ENCODE results near the gene RPL38. TPM values are rescaled to one million over a fixed set of nuclear protein-coding genes. Genes with fewer than 3 reads are reported as not detected.
"Not testable (repeated sequence)": the region's sequence is repeated elsewhere in the genome, so short reads cannot be mapped to it uniquely, and the experiment has no call there.

Gene RPL38
- total RNA-seq, 1 donor, result 649 TPM

GRCh38 chr17:74182041-74182723 is 21.3 kb upstream of the RPL38 start:
- TF ChIP-seq CTCF (IDR thresholded peaks at IDR 0.05; ENCODE audit: insufficient read depth, low read depth, low read length), result no peak
- DNase-seq (ENCODE audit: low read depth), result no peak
- no peak overlapping the region for H3K4me3 ChIP-seq (ENCODE audit: low read depth, low read length)

- DNase-seq (ENCODE audit: low read depth), result no peak
- TF ChIP-seq CTCF (IDR thresholded peaks at IDR 0.05; ENCODE audit: insufficient read depth, low read depth, low read length), result no peak
- no peak overlapping the region for H3K4me3 ChIP-seq (ENCODE audit: low read depth, low read length)
Observed at GRCh38 chr17:74183411-74183810, 20.1 kb upstream of the RPL38 start.

GRCh38 chr17:74185571-74186185 is 17.8 kb upstream of the RPL38 start:
- H3K4me3 ChIP-seq (ENCODE audit: low read depth, low read length), result no peak overlapping the region
- no peak for DNase-seq (ENCODE audit: low read depth)
- no peak for TF ChIP-seq CTCF (IDR thresholded peaks at IDR 0.05; ENCODE audit: insufficient read depth, low read depth, low read length)

DNA sequence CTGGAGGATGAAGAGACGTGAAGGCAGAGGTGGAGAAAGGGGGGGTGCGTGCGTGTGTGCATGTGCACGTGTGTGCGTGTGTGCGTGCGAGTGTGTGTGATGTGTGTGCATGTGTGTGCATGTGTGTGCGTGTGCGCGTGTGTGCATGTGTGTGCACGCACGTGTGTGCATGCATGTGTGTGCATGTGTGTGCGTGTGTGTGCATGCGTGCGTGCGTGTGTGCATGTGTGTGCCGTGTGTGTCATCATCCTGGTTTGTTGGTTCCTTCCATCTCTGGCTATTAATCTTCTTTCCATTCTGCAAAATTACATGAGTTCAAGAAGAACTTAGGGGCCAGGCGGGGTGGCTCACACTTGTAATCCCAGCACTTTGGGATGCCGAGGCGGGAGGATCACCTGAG is 17.0 kb upstream of the RPL38 start:
- TF ChIP-seq CTCF (IDR thresholded peaks at IDR 0.05; ENCODE audit: insufficient read depth, low read depth, low read length), result no peak
- DNase-seq (ENCODE audit: low read depth), result no peak
- no peak overlapping the region for H3K4me3 ChIP-seq (ENCODE audit: low read depth, low read length)

DNA sequence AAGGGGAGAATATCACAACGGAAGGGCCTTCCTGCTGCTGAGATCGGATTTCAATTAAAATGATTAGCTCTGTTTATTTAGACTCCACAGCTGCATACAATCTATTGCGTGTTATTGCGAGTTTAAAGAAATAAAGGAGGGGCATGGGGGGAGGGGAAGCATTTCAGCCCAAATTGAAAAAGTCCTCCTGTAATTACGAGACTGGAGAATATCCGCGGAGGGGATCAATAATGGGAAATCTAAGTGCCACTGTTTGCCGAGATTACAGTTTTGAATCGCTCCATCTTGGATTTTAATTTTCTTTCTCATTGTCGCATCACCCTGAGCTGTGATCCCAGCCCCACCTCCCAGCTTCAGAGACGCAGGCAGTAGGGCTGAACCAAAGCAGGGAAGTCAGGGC is 15.7 kb upstream of the RPL38 start:
- TF ChIP-seq CTCF (IDR thresholded peaks at IDR 0.05; ENCODE audit: insufficient read depth, low read depth, low read length), result no peak
- H3K4me3 ChIP-seq (ENCODE audit: low read depth, low read length), result no peak overlapping the region
- no peak for DNase-seq (ENCODE audit: low read depth)

DNA sequence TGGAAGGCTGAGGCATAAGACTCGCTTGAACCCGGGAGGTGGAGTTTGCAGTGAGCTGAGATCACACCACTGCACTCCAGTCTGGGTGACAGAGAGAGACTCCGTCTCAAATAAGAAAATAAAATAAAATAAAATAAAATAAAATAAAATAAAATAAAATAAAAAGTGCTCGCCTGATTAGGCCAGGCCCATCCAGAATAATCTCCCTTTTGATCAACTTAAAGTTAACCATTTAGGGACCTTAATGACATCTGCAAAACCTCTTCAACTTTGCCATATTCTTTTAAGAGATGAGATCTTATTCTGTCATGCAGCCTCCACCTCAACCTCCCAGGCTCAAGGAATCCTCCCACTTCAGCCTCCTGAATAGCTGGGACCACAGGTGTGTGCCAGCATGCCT is 14.8 kb upstream of the RPL38 start:
- H3K4me3 ChIP-seq (ENCODE audit: low read depth, low read length); DNase-seq (ENCODE audit: low read depth): not testable (repeated sequence)

GRCh38 chr17:74190154-74190553 is 13.3 kb upstream of the RPL38 start:
- no peak for TF ChIP-seq CTCF (IDR thresholded peaks at IDR 0.05; ENCODE audit: insufficient read depth, low read depth, low read length)
- peak; percentile 65 for DNase-seq (ENCODE audit: low read depth)
- no peak overlapping the region for H3K4me3 ChIP-seq (ENCODE audit: low read depth, low read length)
